Endodermal cell (in vitro differentiated cells): ENCODE results near the gene MBD5. TPM values are rescaled to one million over a fixed set of nuclear protein-coding genes. Genes with fewer than 3 reads are reported as not detected.

Experiments
- DNase-seq: peaks from one replicate; pipeline ENCODE4 v3.0.0-alpha.2; 2017
- H3K27ac ChIP-seq: 2 replicates; pipeline ENCODE4 v1.5.1; 2013; ENCODE audit warnings: mild to moderate bottlenecking, low read depth, low read length, moderate library complexity
- H3K27me3 ChIP-seq: 2 replicates; pipeline ENCODE4 v1.6.1; 2013; ENCODE audit warnings: mild to moderate bottlenecking, low read length, moderate library complexity; ENCODE audit not compliant: insufficient read depth, control insufficient read depth, poor library complexity, severe bottlenecking
- H3K36me3 ChIP-seq: 2 replicates; pipeline ENCODE4 v1.7.0; 2013; ENCODE audit warnings: mild to moderate bottlenecking, low read length, moderate library complexity; ENCODE audit not compliant: control insufficient read depth, insufficient read depth
- H3K4me1 ChIP-seq: one replicate; pipeline ENCODE4 v1.7.0; 2013; ENCODE audit warnings: low read length; ENCODE audit not compliant: control insufficient read depth, insufficient read depth
- H3K4me3 ChIP-seq: 2 replicates; pipeline ENCODE4 v1.5.1; 2013; ENCODE audit warnings: mild to moderate bottlenecking, low read length, moderate library complexity
- H3K9ac ChIP-seq: 2 replicates; pipeline ENCODE4 v1.6.1; 2013; ENCODE audit warnings: mild to moderate bottlenecking, low read length, moderate library complexity; ENCODE audit not compliant: poor library complexity, severe bottlenecking; ENCODE audit errors: extremely low read depth
- H3K9me3 ChIP-seq: 2 replicates; pipeline ENCODE4 v1.6.1; 2013; ENCODE audit warnings: mild to moderate bottlenecking, low read length, moderate library complexity; ENCODE audit not compliant: control insufficient read depth
- H3K27ac Mint-ChIP-seq: 2 replicates; pipeline ENCODE4 v1.8.0; 2020; ENCODE audit warnings: mixed read lengths
- H3K27me3 Mint-ChIP-seq: 2 replicates; pipeline ENCODE4 v1.8.0; 2021; ENCODE audit warnings: mild to moderate bottlenecking, mixed read lengths; ENCODE audit not compliant: insufficient read depth
- H3K36me3 Mint-ChIP-seq: 2 replicates; pipeline ENCODE4 v1.8.0; 2020; ENCODE audit warnings: low read depth, mixed read lengths
- H3K4me1 Mint-ChIP-seq: 2 replicates; pipeline ENCODE4 v1.8.0; 2020; ENCODE audit warnings: mixed read lengths
- H3K4me3 Mint-ChIP-seq: 2 replicates; pipeline ENCODE4 v1.8.0; 2020; ENCODE audit warnings: mild to moderate bottlenecking, moderate library complexity, mixed read lengths
- H3K9me3 Mint-ChIP-seq: 2 replicates; pipeline ENCODE4 v1.8.0; 2020; ENCODE audit warnings: mild to moderate bottlenecking, mixed read lengths
- WGBS, 2 experiments: methylation state at CpG; one replicate each; pipeline versions ENCODE4 v1.1.5 to v1.1.7; 2013; ENCODE audit warnings: missing lambda C conversion rate in 2 of 2, mixed read lengths in 1 of 2; ENCODE audit not compliant: insufficient coverage in 1 of 2, insufficient read length in 1 of 2; 5-methylcytosine and 5-hydroxymethylcytosine counted together
- total RNA-seq, 2 donors: library from RNA; stranded (reverse); fragmentation: NEBNext Ultra II Directional in 1 of 2; extraction: Animal tissue kit (Norgen Biotek cat#: 25700) in 1 of 2; gene quantifications; 2 replicates in 1 of 2; 3 replicates in 1 of 2; pipeline ENCODE4 v1.2.1, GENCODE V29; 2021
- TF ChIP-seq, protein P1 (sequence below): fragments of 200-600 bp; sonication (generic); conservative IDR thresholded peaks from 2 replicates; pipeline ENCODE4 v1.5.0; 2021; ENCODE audit warnings: antibody characterized with exemption, mild to moderate bottlenecking

Gene MBD5
- total RNA-seq, 2 donors from 2014 or later = 49.1 to 55.7 TPM

GRCh38 chr2:148209603-148210002, 188.7 kb downstream of the MBD5 start:
- Mint-ChIP-seq H3K4me1 (no peaks in the 10 kb centered on the region), H3K36me3 (peaks cover 2% of the 10 kb centered on the region), H3K27ac (no peak overlapping the region), H3K9me3 (no peaks in the 10 kb centered on the region), H3K27me3 (no peaks in the 10 kb centered on the region), H3K4me3 (no peak overlapping the region)
- no peaks in the 10 kb centered on the region for H3K4me1 ChIP-seq
- H3K36me3 ChIP-seq = no peaks in the 10 kb centered on the region
- H3K9ac ChIP-seq = no peak overlapping the region
- peak; percentile 73 for DNase-seq
- H3K27ac ChIP-seq = no peak overlapping the region
- no peaks in the 10 kb centered on the region for H3K27me3 ChIP-seq
- H3K4me3 ChIP-seq = no peak overlapping the region
- H3K9me3 ChIP-seq = no peaks in the 10 kb centered on the region
- WGBS, 2 experiments = 90 to 100% methylated on average over 1 to 2 of the region's 2 CpGs
- TF ChIP-seq, protein P1, sequence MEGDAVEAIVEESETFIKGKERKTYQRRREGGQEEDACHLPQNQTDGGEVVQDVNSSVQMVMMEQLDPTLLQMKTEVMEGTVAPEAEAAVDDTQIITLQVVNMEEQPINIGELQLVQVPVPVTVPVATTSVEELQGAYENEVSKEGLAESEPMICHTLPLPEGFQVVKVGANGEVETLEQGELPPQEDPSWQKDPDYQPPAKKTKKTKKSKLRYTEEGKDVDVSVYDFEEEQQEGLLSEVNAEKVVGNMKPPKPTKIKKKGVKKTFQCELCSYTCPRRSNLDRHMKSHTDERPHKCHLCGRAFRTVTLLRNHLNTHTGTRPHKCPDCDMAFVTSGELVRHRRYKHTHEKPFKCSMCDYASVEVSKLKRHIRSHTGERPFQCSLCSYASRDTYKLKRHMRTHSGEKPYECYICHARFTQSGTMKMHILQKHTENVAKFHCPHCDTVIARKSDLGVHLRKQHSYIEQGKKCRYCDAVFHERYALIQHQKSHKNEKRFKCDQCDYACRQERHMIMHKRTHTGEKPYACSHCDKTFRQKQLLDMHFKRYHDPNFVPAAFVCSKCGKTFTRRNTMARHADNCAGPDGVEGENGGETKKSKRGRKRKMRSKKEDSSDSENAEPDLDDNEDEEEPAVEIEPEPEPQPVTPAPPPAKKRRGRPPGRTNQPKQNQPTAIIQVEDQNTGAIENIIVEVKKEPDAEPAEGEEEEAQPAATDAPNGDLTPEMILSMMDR = peak; percentile 24

GRCh38 chr2:148218326-148219075, 197.6 kb downstream of the MBD5 start:
- TF ChIP-seq, protein P1 = no peak
- Mint-ChIP-seq H3K27ac (no peak overlapping the region), H3K36me3 (peaks cover 18% of the 10 kb centered on the region), H3K27me3 (no peaks in the 10 kb centered on the region), H3K9me3 (peaks cover 23% of the 10 kb centered on the region), H3K4me3 (no peak overlapping the region), H3K4me1 (no peaks in the 10 kb centered on the region)
- no peak for DNase-seq
- no peak overlapping the region for H3K27ac ChIP-seq
- no peaks in the 10 kb centered on the region for H3K36me3 ChIP-seq
- no peaks in the 10 kb centered on the region for H3K4me1 ChIP-seq
- H3K9me3 ChIP-seq = peaks cover 28% of the 10 kb centered on the region
- no peaks in the 10 kb centered on the region for H3K27me3 ChIP-seq
- WGBS, 2 experiments = 96 to 100% methylated on average over 3 to 5 of the region's 5 CpGs
- no peak overlapping the region for H3K9ac ChIP-seq
- H3K4me3 ChIP-seq = no peak overlapping the region

DNA sequence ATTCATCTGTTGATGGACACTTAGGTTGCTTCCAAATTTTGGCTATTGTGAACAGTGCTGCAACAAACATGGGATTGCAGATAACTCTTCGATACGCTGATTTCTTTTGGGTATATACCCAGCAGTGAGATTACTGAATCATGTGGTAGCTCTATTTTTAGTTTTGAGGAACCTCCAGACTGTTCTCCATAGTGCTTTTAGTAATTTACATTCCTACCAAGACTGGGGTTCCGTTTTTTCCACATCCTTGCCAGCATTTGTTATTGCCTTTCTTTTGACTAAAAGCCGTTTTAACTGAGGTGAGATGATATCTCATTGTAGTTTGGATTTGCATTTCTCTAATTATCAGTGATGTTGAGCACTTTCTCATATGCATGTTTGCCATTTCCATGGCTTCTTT, 200.3 kb downstream of the MBD5 start:
- no peak overlapping the region for H3K27ac ChIP-seq
- TF ChIP-seq, protein P1 = no peak
- no peaks in the 10 kb centered on the region for H3K27me3 ChIP-seq
- no peak for DNase-seq
- H3K9me3 ChIP-seq = peaks cover 34% of the 10 kb centered on the region
- H3K27ac Mint-ChIP-seq = no peak overlapping the region
- H3K4me3 Mint-ChIP-seq = no peak overlapping the region
- no peak overlapping the region for H3K4me3 ChIP-seq
- H3K4me1 Mint-ChIP-seq = no peaks in the 10 kb centered on the region
- peaks cover 20% of the 10 kb centered on the region for H3K36me3 Mint-ChIP-seq
- H3K9ac ChIP-seq = no peak overlapping the region
- 95 to 100% methylated on average over 2 to 4 of the region's 4 CpGs for WGBS, 2 experiments
- H3K36me3 ChIP-seq = no peaks in the 10 kb centered on the region
- no peaks in the 10 kb centered on the region for H3K27me3 Mint-ChIP-seq
- no peaks in the 10 kb centered on the region for H3K4me1 ChIP-seq
- H3K9me3 Mint-ChIP-seq = peaks cover 38% of the 10 kb centered on the region
